CD4-positive, alpha-beta T cell (primary cell): Measurements from ENCODE around the gene AGTPBP1. TPM values are rescaled to one million over a fixed set of nuclear protein-coding genes. Genes with fewer than 3 reads are reported as not detected.
"Not testable (repeated sequence)": the region's sequence is repeated elsewhere in the genome, so short reads cannot be mapped to it uniquely, and the experiment has no call there.

Source experiments
- ATAC-seq: fragments of 200-7000 bp; cut with Tn5 transposase; one replicate; pipeline ENCODE4 v1.10.0; 2022; ENCODE audit warnings: mild to moderate bottlenecking; ENCODE audit not compliant: poor library complexity
- CTCF ChIA-PET: fragments of 350-600 bp; sonication (Branson Sonifier 250); formaldehyde crosslinking; loops from one replicate; lab custom pipeline; 2021; ENCODE audit warnings: antibody characterized with exemption, inconsistent platforms; lab: Charles Lee
- POLR2A ChIA-PET: fragments of 350-600 bp; sonication (Branson Sonifier 250); formaldehyde crosslinking; loops from one replicate; lab custom pipeline; 2021; ENCODE audit warnings: antibody characterized with exemption, inconsistent platforms; lab: Charles Lee
- DNase-seq, 14 experiments: peaks; one replicate each; pipeline ENCODE4 v3.0.0-alpha.2; 2013 to 2020; ENCODE audit warnings: mixed read lengths in 2 of 14
- H3K27ac ChIP-seq, 2 donors: one replicate each; pipeline versions ENCODE4 v1.5.1 to v1.7.0; 2013; ENCODE audit warnings: low read length in 2 of 2, low read depth in 1 of 2, mild to moderate bottlenecking in 1 of 2
- H3K27me3 ChIP-seq, 2 experiments: 1 replicate in 1 of 2; 2 replicates in 1 of 2; pipeline versions ENCODE4 v1.6.1 to v1.7.0; 2013; ENCODE audit warnings: low read length in 2 of 2, control low read depth in 1 of 2, mild to moderate bottlenecking in 1 of 2, moderate library complexity in 1 of 2; ENCODE audit not compliant: insufficient read depth in 2 of 2, control insufficient read depth in 1 of 2
- H3K36me3 ChIP-seq: one replicate; pipeline ENCODE4 v1.6.1; 2013; ENCODE audit warnings: low read length, control low read depth; ENCODE audit not compliant: insufficient read depth
- H3K4me1 ChIP-seq: one replicate; pipeline ENCODE4 v1.6.1; 2013; ENCODE audit warnings: low read length, control low read depth; ENCODE audit not compliant: insufficient read depth
- H3K4me3 ChIP-seq: one replicate; pipeline ENCODE4 v1.5.1; 2013; ENCODE audit warnings: mild to moderate bottlenecking, low read length, moderate library complexity
- H3K9me3 ChIP-seq, 2 experiments: 1 replicate in 1 of 2; 2 replicates in 1 of 2; pipeline versions ENCODE4 v1.6.1 to v1.7.0; 2013; ENCODE audit warnings: low read length in 2 of 2, mild to moderate bottlenecking in 2 of 2, control low read depth in 1 of 2, moderate library complexity in 1 of 2; ENCODE audit not compliant: control insufficient read depth in 1 of 2, insufficient read depth in 1 of 2
- H3K27ac Mint-ChIP-seq: one replicate; pipeline ENCODE4 v1.8.0; 2020; ENCODE audit warnings: mixed read lengths
- H3K27me3 Mint-ChIP-seq: one replicate; pipeline ENCODE4 v1.8.0; 2021; ENCODE audit warnings: mixed read lengths
- H3K36me3 Mint-ChIP-seq: one replicate; pipeline ENCODE4 v1.8.0; 2021; ENCODE audit warnings: low read depth, mixed read lengths
- H3K4me1 Mint-ChIP-seq: one replicate; pipeline ENCODE4 v1.8.0; 2021; ENCODE audit warnings: low read depth, mixed read lengths
- H3K4me3 Mint-ChIP-seq: one replicate; pipeline ENCODE4 v1.8.0; 2020; ENCODE audit warnings: mild to moderate bottlenecking, mixed read lengths
- H3K9me3 Mint-ChIP-seq: one replicate; pipeline ENCODE4 v1.8.0; 2020; ENCODE audit warnings: mixed read lengths
- intact Hi-C, 2 experiments: fragments of 100-400 bp; cut with DNase I in 1 of 2; cut with micrococcal nuclease in 1 of 2; formaldehyde crosslinking; loops; one replicate each; pipeline versions ENCODE4 v1.15.1 to v1.9.0; 2023 to 2025; cut with DNase I, micrococcal nuclease
- total RNA-seq, 174 experiments: library from RNA in 2 of 174; stranded (reverse) in 2 of 174; gene quantifications; one replicate each; pipeline ENCODE4 v1.2.3 and lab custom pipeline; 2021 to 2026
- TF ChIP-seq, protein P1 (sequence below): fragments of 200-600 bp; IDR thresholded peaks from one replicate; pipeline ENCODE4 v1.8.0; 2022; ENCODE audit warnings: antibody characterized with exemption, mild to moderate bottlenecking

Gene AGTPBP1
- total RNA-seq, 2 experiments from 2014 or later: 52.0 to 55.2 TPM

DNA sequence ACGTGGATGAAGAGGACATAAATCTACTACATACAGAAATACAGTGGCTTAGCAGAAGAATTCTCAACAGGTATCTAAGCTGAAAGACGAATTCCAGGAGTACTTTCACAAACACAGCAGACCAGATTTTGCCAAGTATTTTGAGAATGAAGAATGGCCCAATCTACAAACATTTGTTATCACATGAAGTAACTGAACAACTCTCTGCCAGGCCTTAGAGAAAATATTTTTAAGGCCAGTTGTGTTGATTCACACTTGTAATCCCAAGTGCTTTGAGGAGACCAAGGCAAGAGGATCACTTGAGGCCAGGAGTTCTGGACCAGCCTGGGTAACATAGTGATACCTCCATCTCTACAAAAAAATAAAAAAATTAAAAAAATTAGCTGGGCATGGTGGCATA is 14.3 kb downstream of the AGTPBP1 start:
- no peaks in the 10 kb centered on the region for H3K27me3 Mint-ChIP-seq
- ChIA-PET CTCF (interaction anchor here (0.6 kb wide), 1 partner anchor 45 kb away, joined by 3 read pairs; no protein-coding TSS in a partner anchor), POLR2A (interaction anchor here (5.6 kb wide), 1 partner anchor 13 kb away, joined by 37 read pairs; the partner anchor contains the start of gene AGTPBP1)
- no peaks in the 10 kb centered on the region for H3K9me3 Mint-ChIP-seq
- DNase-seq: no peak
- Histone ChIP-seq H3K4me3 (no peak overlapping the region), H3K27ac (no peak overlapping the region), H3K27me3 (no peaks in the 10 kb centered on the region), H3K36me3 (peaks cover 2% of the 10 kb centered on the region), H3K4me1 (peaks cover 17% of the 10 kb centered on the region), H3K9me3 (no peaks in the 10 kb centered on the region)
- H3K4me3 Mint-ChIP-seq: no peak overlapping the region
- intact Hi-C loops: no loop called here
- ATAC-seq: no peak
- TF ChIP-seq, protein P1, sequence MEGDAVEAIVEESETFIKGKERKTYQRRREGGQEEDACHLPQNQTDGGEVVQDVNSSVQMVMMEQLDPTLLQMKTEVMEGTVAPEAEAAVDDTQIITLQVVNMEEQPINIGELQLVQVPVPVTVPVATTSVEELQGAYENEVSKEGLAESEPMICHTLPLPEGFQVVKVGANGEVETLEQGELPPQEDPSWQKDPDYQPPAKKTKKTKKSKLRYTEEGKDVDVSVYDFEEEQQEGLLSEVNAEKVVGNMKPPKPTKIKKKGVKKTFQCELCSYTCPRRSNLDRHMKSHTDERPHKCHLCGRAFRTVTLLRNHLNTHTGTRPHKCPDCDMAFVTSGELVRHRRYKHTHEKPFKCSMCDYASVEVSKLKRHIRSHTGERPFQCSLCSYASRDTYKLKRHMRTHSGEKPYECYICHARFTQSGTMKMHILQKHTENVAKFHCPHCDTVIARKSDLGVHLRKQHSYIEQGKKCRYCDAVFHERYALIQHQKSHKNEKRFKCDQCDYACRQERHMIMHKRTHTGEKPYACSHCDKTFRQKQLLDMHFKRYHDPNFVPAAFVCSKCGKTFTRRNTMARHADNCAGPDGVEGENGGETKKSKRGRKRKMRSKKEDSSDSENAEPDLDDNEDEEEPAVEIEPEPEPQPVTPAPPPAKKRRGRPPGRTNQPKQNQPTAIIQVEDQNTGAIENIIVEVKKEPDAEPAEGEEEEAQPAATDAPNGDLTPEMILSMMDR: no peak
- H3K4me1 Mint-ChIP-seq: peaks cover 83% of the 10 kb centered on the region
- no peak overlapping the region for H3K27ac Mint-ChIP-seq
- H3K36me3 Mint-ChIP-seq: peaks cover 14% of the 10 kb centered on the region

DNA sequence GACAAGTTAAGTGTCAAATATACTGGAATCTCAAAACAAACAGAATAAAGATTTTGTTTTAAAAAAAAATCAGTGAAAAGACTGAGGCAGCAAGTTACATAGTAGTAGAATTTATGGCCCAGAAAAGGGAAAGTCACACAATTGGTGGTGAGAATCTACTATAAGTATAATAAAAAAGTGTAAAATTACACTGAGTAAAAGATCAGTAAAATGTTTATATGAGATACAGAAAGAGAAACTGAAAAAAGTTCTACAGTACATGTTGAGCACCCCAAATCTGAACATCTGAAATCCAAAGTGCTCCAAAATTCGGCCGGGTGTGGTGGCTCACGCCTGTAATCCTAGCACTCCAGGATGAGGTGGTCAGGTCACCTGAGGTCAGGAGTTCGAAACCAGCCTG is 15.0 kb downstream of the AGTPBP1 start:
- Mint-ChIP-seq H3K9me3 (no peaks in the 10 kb centered on the region), H3K27me3 (no peaks in the 10 kb centered on the region), H3K27ac (peak overlapping the region; percentile 19), H3K36me3 (peaks cover 21% of the 10 kb centered on the region), H3K4me1 (peaks cover 87% of the 10 kb centered on the region), H3K4me3 (peak overlapping the region; percentile 6)
- TF ChIP-seq, protein P1: no peak
- Histone ChIP-seq H3K27me3 (no peaks in the 10 kb centered on the region), H3K27ac (no peak overlapping the region), H3K4me3 (no peak overlapping the region), H3K9me3 (no peaks in the 10 kb centered on the region), H3K36me3 (peaks cover 5% of the 10 kb centered on the region), H3K4me1 (peaks cover 19% of the 10 kb centered on the region)
- ChIA-PET CTCF (interaction anchor here (0.7 kb wide), 1 partner anchor 14 kb away, joined by 3 read pairs; no protein-coding TSS in a partner anchor), POLR2A (interaction anchor here (5.6 kb wide), 1 partner anchor 13 kb away, joined by 37 read pairs; the partner anchor contains the start of gene AGTPBP1)
- DNase-seq (no peak), ATAC-seq (no peak)
- intact Hi-C loops: no loop called here

DNA sequence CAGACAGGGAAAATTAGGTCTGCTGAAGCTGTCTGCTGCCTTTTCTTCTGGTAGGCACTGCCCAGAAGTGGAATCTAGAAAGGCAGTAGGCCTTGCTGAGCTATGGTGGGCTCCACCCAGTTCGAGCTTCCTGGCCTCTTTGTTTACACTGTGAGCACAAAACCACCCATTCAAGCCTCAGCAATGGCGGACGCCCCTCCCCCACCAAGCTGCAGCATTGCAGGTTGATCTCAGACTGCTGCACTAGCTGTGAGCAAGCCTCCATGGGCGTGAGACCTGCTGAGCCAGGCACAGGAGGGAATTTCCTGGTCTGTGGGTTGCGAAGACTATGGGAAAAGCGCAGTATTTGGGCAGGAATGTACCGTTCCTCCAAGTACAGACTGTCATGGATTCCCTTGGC is 18.5 kb downstream of the AGTPBP1 start:
- ChIA-PET CTCF (interaction anchor here (1.4 kb wide), 1 partner anchor 13 kb away, joined by 4 read pairs; no protein-coding TSS in a partner anchor), POLR2A (interaction anchor here (0.9 to 3.1 kb wide), 7 partner anchors 8 to 82 kb away, joined by 3 to 65 read pairs (median 4); partner anchors contain the start of gene AGTPBP1)
- H3K36me3 Mint-ChIP-seq: peaks cover 32% of the 10 kb centered on the region
- Histone ChIP-seq H3K27me3 (no peaks in the 10 kb centered on the region), H3K4me3 (no peak overlapping the region), H3K27ac (peak overlapping the region in 1 of 2 donors; percentile 45), H3K9me3 (no peaks in the 10 kb centered on the region), H3K36me3 (peaks cover 5% of the 10 kb centered on the region), H3K4me1 (peaks cover 16% of the 10 kb centered on the region)
- peak overlapping the region; percentile 94 for H3K27ac Mint-ChIP-seq
- no peaks in the 10 kb centered on the region for H3K27me3 Mint-ChIP-seq
- peak overlapping the region; percentile 76 for H3K4me3 Mint-ChIP-seq
- H3K4me1 Mint-ChIP-seq: peaks cover 83% of the 10 kb centered on the region
- ATAC-seq (peak; percentile 88), DNase-seq (peak; percentile 41 to 86 (median 70))
- intact Hi-C loops: loop anchor here in 1 of 2 experiments (2.0 kb wide), 1 partner anchor 18 kb away; the partner anchor contains the start of gene AGTPBP1
- H3K9me3 Mint-ChIP-seq: no peaks in the 10 kb centered on the region
- TF ChIP-seq, protein P1: no peak

DNA sequence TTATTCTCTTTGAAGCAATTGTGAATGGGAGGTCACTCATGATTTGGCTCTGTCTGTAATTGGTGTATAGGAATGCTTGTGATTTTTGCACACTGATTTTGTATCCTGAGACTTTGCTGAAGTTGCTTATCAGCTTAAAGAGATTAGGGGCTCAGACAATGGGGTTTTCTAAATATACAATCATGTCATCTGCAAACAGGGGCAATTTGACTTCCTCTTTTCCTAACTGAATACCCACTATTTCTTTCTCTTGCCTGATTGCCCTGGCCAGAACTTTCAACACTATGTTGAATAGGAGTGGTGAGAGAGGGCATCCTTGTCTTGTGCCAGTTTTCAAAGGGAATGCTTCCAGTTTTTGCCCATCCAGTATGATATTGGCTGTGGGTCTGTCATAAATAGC is 22.3 kb downstream of the AGTPBP1 start:
- POLR2A ChIA-PET: not testable (repeated sequence)

DNA sequence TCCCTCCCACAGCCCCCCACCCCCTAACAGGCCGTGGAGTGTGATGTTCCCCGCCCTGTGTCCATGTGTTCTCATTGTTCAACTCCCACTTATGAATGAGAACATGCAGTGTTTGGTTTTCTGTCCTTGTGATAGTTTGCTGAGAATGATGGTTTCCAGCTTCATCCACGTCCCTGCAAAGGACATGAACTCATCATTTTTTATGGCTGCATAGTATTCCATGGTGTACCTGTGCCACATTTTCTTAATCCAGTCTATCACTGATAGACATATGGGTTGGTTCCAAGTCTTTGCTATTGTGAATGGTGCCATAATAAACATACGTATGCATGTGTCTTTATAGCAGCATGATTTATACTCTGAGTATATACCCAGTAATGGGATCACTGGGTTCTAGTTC is 23.9 kb downstream of the AGTPBP1 start:
- intact Hi-C loops, H3K4me1 ChIP-seq, CTCF ChIA-PET, H3K9me3 Mint-ChIP-seq, H3K4me3 Mint-ChIP-seq, H3K9me3 ChIP-seq, H3K27ac ChIP-seq, H3K27me3 ChIP-seq, DNase-seq, H3K36me3 ChIP-seq, H3K4me3 ChIP-seq, H3K27me3 Mint-ChIP-seq, ATAC-seq: not testable (repeated sequence)
- POLR2A ChIA-PET: interaction anchor here (3.8 kb wide), 1 partner anchor 24 kb away, joined by 13 read pairs; the partner anchor contains the start of gene AGTPBP1
- Mint-ChIP-seq H3K4me1 (peaks cover 72% of the 10 kb centered on the region), H3K27ac (peak overlapping the region; percentile 35), H3K36me3 (peaks cover 29% of the 10 kb centered on the region)

More for the DNA sequence above, 22.3 kb downstream of the AGTPBP1 start:
- H3K4me3 Mint-ChIP-seq, H3K27me3 ChIP-seq, CTCF ChIA-PET, H3K36me3 ChIP-seq, DNase-seq, H3K27ac ChIP-seq, H3K27ac Mint-ChIP-seq, H3K9me3 ChIP-seq, ATAC-seq, H3K4me3 ChIP-seq, intact Hi-C loops, H3K27me3 Mint-ChIP-seq, H3K9me3 Mint-ChIP-seq: not testable (repeated sequence)
- H3K4me1 ChIP-seq: peaks cover 16% of the 10 kb centered on the region
- peaks cover 82% of the 10 kb centered on the region for H3K4me1 Mint-ChIP-seq
- peaks cover 33% of the 10 kb centered on the region for H3K36me3 Mint-ChIP-seq
